GM12878 (cell line): Measurements from ENCODE around the gene C15orf61. TPM values are rescaled to one million over a fixed set of nuclear protein-coding genes. Genes with fewer than 3 reads are reported as not detected.

Experiments
- ATAC-seq: fragments of 200-7000 bp; cut with Tn5 transposase; 3 replicates; pipeline ENCODE4 v1.9.1; 2020; ENCODE audit warnings: mild to moderate bottlenecking, moderate library complexity
- BruUV-seq: library from RNA; stranded (reverse); fragments of 400-500 nt; replicated peaks from 2 replicates; lab custom pipeline; 2021; lab: Mats Ljungman, UMichigan
- CTCF ChIA-PET: fragments of 300-600 bp; sonication (Branson Sonifier 250); formaldehyde crosslinking; extraction: SDS; loops from one replicate; lab custom pipeline; 2021; ENCODE audit warnings: inconsistent platforms; lab: Yijun Ruan, JAX
- POLR2A ChIA-PET: fragments of 350-600 bp; formaldehyde crosslinking; extraction: SDS; loops from one replicate; lab custom pipeline; 2021; ENCODE audit warnings: inconsistent platforms; lab: Charles Lee
- RAD21 ChIA-PET: fragments of 300-600 bp; sonication (Branson Sonifier 250); formaldehyde crosslinking; loops from one replicate; lab custom pipeline; 2023; ENCODE audit warnings: antibody characterized with exemption; ENCODE audit not compliant: unreplicated experiment; lab: Charles Lee
- SMC1A ChIA-PET: fragments of 300-600 bp; sonication (Branson Sonifier 250); formaldehyde crosslinking; loops from one replicate; lab custom pipeline; 2023; ENCODE audit not compliant: unreplicated experiment, uncharacterized antibody; lab: Charles Lee
- DNase-seq: peaks from one replicate; pipeline ENCODE4 v3.0.0-alpha.2; 2011; ENCODE audit warnings: low read depth, low spot score
- FAIRE-seq: peaks from 3 replicates; lab custom pipeline; 2011; peaks lifted over from hg19 to GRCh38; lab: Jason Lieb, UNC
- H2AFZ ChIP-seq: 2 replicates; pipeline ENCODE4 v1.6.0; 2011; ENCODE audit warnings: low read depth, low read length, control low read depth; ENCODE audit not compliant: control insufficient read depth
- H3K27ac ChIP-seq: 2 replicates; pipeline ENCODE4 v1.5.1; 2011; ENCODE audit warnings: control low read depth; ENCODE audit not compliant: control insufficient read depth, insufficient read depth
- H3K27me3 ChIP-seq, 2 experiments: replicated peaks in 1 of 2; 2 replicates each; pipeline versions ENCODE4 v1.6.0 to v1.6.1; 2011; ENCODE audit warnings: low read length in 1 of 2; ENCODE audit not compliant: control insufficient read depth in 2 of 2, insufficient read depth in 2 of 2
- H3K36me3 ChIP-seq, 2 experiments: 2 replicates each; pipeline ENCODE4 v1.5.1; 2011; ENCODE audit warnings: low read length in 1 of 2; ENCODE audit not compliant: control insufficient read depth in 2 of 2, insufficient read depth in 2 of 2
- H3K4me1 ChIP-seq: 2 replicates; pipeline ENCODE4 v1.6.1; 2011; ENCODE audit warnings: mild to moderate bottlenecking, low read length, moderate library complexity, mixed read lengths; ENCODE audit not compliant: control insufficient read depth, insufficient read depth
- H3K4me2 ChIP-seq: 2 replicates; pipeline ENCODE4 v1.6.0; 2011; ENCODE audit warnings: control low read depth; ENCODE audit not compliant: control insufficient read depth, insufficient read depth
- H3K4me3 ChIP-seq: fragments of 200-600 bp; sonication (generic); 2 replicates; pipeline ENCODE4 v1.5.1; 2016
- H3K79me2 ChIP-seq: 2 replicates; pipeline ENCODE4 v1.6.0; 2011; ENCODE audit warnings: low read length; ENCODE audit not compliant: control insufficient read depth, insufficient read depth
- H3K9ac ChIP-seq: 2 replicates; pipeline ENCODE4 v1.8.0; 2011; ENCODE audit warnings: low read length, control low read depth, mixed read lengths; ENCODE audit not compliant: control insufficient read depth, insufficient read depth
- H3K9me3 ChIP-seq: replicated peaks from 3 replicates; pipeline ENCODE4 v1.5.1; 2011; ENCODE audit warnings: mild to moderate bottlenecking, low read length; ENCODE audit not compliant: control insufficient read depth, insufficient read depth
- H4K20me1 ChIP-seq: 2 replicates; pipeline ENCODE4 v1.6.0; 2011; ENCODE audit not compliant: control insufficient read depth, insufficient read depth
- HDGF ChIP-seq: fragments of 450-650 bp; IDR thresholded peaks from 2 replicates; pipeline ENCODE4 v1.6.1; 2016; ENCODE audit warnings: antibody characterized with exemption
- JUNB ChIP-seq: IDR thresholded peaks from 2 replicates; pipeline ENCODE4 v1.6.1; 2016; ENCODE audit warnings: antibody characterized with exemption, mild to moderate bottlenecking
- LARP7 ChIP-seq: fragments of 450-650 bp; IDR thresholded peaks from 2 replicates; pipeline ENCODE4 v1.6.1; 2017; ENCODE audit warnings: mild to moderate bottlenecking
- NFXL1 ChIP-seq: fragments of 450-650 bp; IDR thresholded peaks from 2 replicates; pipeline ENCODE4 v1.6.1; 2017; ENCODE audit warnings: antibody characterized with exemption, mild to moderate bottlenecking, borderline replicate concordance
- NR2C2 ChIP-seq: IDR thresholded peaks from 2 replicates; pipeline ENCODE4 v1.6.1; 2011; ENCODE audit warnings: borderline replicate concordance, low read depth; ENCODE audit not compliant: control insufficient read depth, insufficient read length
- POLR2A ChIP-seq: IDR thresholded peaks from 2 replicates; pipeline ENCODE4 v1.6.1; 2011; ENCODE audit warnings: low read depth, mild to moderate bottlenecking, low read length
- SREBF2 ChIP-seq: IDR thresholded peaks from 2 replicates; pipeline ENCODE4 v1.6.1; 2012; ENCODE audit warnings: mild to moderate bottlenecking, low read length
- USF2 ChIP-seq: IDR thresholded peaks from 2 replicates; pipeline ENCODE4 v1.6.1; 2011; ENCODE audit warnings: low read depth, low read length, improper control_type of control experiment, borderline replicate concordance
- WRNIP1 ChIP-seq: IDR thresholded peaks from 2 replicates; pipeline ENCODE4 v1.6.1; 2011; ENCODE audit warnings: low read depth, low read length, improper control_type of control experiment, borderline replicate concordance
- ZNF622 ChIP-seq: fragments of 450-650 bp; IDR thresholded peaks from 2 replicates; pipeline ENCODE4 v1.6.1; 2017; ENCODE audit warnings: mild to moderate bottlenecking, inconsistent platforms
- ZSCAN29 ChIP-seq: fragments of 450-650 bp; IDR thresholded peaks from 2 replicates; pipeline ENCODE4 v1.6.1; 2017; ENCODE audit warnings: mild to moderate bottlenecking, moderate library complexity
- WGBS: methylation state at CpG from one replicate; pipeline ENCODE4 v1.1.6; 2016; ENCODE audit warnings: low lambda C conversion rate; ENCODE audit not compliant: insufficient replicate concordance, insufficient coverage; ENCODE audit errors: missing lambda C conversion rate; 5-methylcytosine and 5-hydroxymethylcytosine counted together
- in situ Hi-C: fragments of 300-500 bp; cut with MboI; formaldehyde crosslinking; loops from 9 replicates; pipeline ENCODE4 v1.14.3; 2018; ENCODE audit warnings: mixed read lengths
- intact Hi-C: fragments of 100-400 bp; cut with micrococcal nuclease; formaldehyde crosslinking; loops from one replicate; pipeline ENCODE4 v1.14.2; 2022; ENCODE audit not compliant: unreplicated experiment
- polyA plus RNA-seq, 11 experiments: library from polyadenylated mRNA; depleted of rRNA in 4 of 11; unstranded in 6 of 11; stranded (reverse) in 5 of 11; fragments of >200 nt; fragmentation: Nextera tagmentation in 4 of 11; fragmentation: Illumina TruSeq in 1 of 11; extraction: Ambion mirVana in 4 of 11; extraction: Trizol in 1 of 11; gene quantifications; 1 replicate in 1 of 11; 2 replicates in 10 of 11; pipeline versions ENCODE4 v1.2.1 to v1.2.3, GENCODE V29; 2011 to 2016; ENCODE audit warnings: inconsistent platforms in 2 of 11, missing spikeins in 2 of 11, low read depth in 1 of 11
- total RNA-seq, 4 experiments: library from RNA; depleted of rRNA in 3 of 4; stranded (reverse); fragments of >200 nt in 3 of 4; fragmentation: Illumina TruSeq in 1 of 4; extraction: Trizol in 1 of 4; gene quantifications; 2 replicates each; pipeline versions ENCODE4 v1.2.1 to v1.2.3, GENCODE V29; 2013 to 2021
- TF ChIP-seq, protein P1 (sequence below), 3 experiments: IDR thresholded peaks in 2 of 3; conservative IDR thresholded peaks in 1 of 3; 2 replicates each; pipeline ENCODE4 v1.5.1; 2011; ENCODE audit warnings: low read depth in 3 of 3, low read length in 3 of 3, mild to moderate bottlenecking in 3 of 3, control low read depth in 2 of 3, moderate library complexity in 2 of 3, inconsistent platforms in 1 of 3, mixed read lengths in 1 of 3; ENCODE audit not compliant: control insufficient read depth in 2 of 3, insufficient read depth in 1 of 3; ENCODE audit errors: extremely low read depth in 1 of 3

The C15orf61 gene
- total and polyA plus RNA-seq, 10 of the 15 experiments (the other 5 are each of a cell fraction or from before 2014, with no cell fraction given): 1.4 to 8.7 (median 4.3) TPM

DNA sequence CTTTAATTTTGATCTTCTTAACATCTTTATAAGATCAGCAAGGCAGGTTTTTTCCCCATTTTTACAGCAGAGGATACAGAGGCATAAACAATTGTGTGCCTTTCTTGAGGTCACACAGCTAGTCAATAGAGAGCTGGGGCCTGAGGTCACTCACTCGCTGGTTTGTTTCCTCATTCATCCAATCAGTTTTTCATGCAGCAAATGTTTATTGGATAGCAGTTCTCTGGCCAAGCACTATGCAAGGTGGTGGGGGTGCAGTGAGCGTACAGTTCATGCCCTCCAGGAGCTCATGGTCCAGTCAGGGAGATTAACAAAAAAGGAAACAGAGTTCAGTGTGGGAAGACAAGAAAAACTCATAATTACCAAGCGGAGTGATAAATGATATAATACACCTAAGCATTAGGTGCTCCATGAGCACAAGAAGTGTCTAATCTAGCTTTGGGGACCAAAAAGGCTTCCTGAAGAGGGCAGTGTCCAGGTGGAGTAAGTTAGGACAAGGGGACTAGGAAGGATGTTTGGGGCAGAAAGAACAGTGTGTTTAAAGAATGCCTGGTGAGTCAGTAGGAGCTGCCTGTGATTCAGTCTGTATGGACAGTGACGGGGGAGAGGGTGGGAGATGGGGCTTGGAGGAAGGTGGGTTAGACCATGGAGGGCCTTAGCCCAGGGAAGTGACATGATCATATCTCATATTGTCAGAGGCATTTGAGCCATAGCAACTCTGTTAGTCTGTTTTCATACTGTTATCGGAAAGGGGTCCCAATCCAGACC lies 50.9 kb downstream of the C15orf61 start:
- peaks cover 9% of the 10 kb centered on the region for H3K4me1 ChIP-seq
- ChIA-PET SMC1A (interaction anchor here (0.8 to 4.1 kb wide), 5 partner anchors 9 to 70 kb away, joined by 3 to 21 read pairs (median 4); no protein-coding TSS in a partner anchor), RAD21 (interaction anchor here (1.2 kb wide), 1 partner anchor 9 kb away, joined by 3 read pairs; no protein-coding TSS in a partner anchor), CTCF (interaction anchor here (0.7 to 1.4 kb wide), 3 partner anchors 15 to 109 kb away, joined by 3 read pairs; no protein-coding TSS in a partner anchor), POLR2A (interaction anchor here (1.3 kb wide), 1 partner anchor 11 kb away, joined by 4 read pairs; no protein-coding TSS in a partner anchor)
- H3K4me3 ChIP-seq: no peak overlapping the region
- H3K27me3 ChIP-seq: no peaks in the 10 kb centered on the region
- H3K27ac ChIP-seq: no peak overlapping the region
- intact Hi-C loops: no loop called here
- H4K20me1 ChIP-seq: no peaks in the 10 kb centered on the region
- H3K79me2 ChIP-seq: no peaks in the 10 kb centered on the region
- 96% methylated on average over 5 of the region's 5 CpGs for WGBS
- no TSS peak for BruUV-seq
- H3K9me3 ChIP-seq: no peaks in the 10 kb centered on the region
- no peak overlapping the region for H3K4me2 ChIP-seq
- DNase-seq: no peak
- H2AFZ ChIP-seq: no peak overlapping the region
- ATAC-seq: no peak
- TF ChIP-seq WRNIP1 (no peak), USF2 (no peak), ZNF622 (no peak), ZSCAN29 (no peak), NFXL1 (no peak), NR2C2 (no peak), JUNB (no peak), POLR2A (no peak), SREBF2 (no peak), LARP7 (no peak), HDGF (no peak)
- TF ChIP-seq, protein P1, sequence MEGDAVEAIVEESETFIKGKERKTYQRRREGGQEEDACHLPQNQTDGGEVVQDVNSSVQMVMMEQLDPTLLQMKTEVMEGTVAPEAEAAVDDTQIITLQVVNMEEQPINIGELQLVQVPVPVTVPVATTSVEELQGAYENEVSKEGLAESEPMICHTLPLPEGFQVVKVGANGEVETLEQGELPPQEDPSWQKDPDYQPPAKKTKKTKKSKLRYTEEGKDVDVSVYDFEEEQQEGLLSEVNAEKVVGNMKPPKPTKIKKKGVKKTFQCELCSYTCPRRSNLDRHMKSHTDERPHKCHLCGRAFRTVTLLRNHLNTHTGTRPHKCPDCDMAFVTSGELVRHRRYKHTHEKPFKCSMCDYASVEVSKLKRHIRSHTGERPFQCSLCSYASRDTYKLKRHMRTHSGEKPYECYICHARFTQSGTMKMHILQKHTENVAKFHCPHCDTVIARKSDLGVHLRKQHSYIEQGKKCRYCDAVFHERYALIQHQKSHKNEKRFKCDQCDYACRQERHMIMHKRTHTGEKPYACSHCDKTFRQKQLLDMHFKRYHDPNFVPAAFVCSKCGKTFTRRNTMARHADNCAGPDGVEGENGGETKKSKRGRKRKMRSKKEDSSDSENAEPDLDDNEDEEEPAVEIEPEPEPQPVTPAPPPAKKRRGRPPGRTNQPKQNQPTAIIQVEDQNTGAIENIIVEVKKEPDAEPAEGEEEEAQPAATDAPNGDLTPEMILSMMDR (IDR thresholded peaks at IDR 0.05 in 2 of 3, conservative IDR thresholded peaks at IDR 0.05 in 1 of 3; ENCODE audit: control insufficient read depth in 2 of 3, extremely low read depth in 1 of 3, insufficient read depth in 1 of 3, low read depth in 3 of 3, low read length in 3 of 3): no peak
- in situ Hi-C loops: no loop called here
- H3K36me3 ChIP-seq: no peaks in the 10 kb centered on the region; a peak in 1 of 4 replicates
- no peak for FAIRE-seq
- no peak overlapping the region for H3K9ac ChIP-seq
